DMS 273 (cell line): ENCODE results near the gene ATP5F1B.

Source experiments
- DNase-seq: peaks from one replicate; lab custom pipeline; 2025; ENCODE audit not compliant: unreplicated experiment; lab: John Stamatoyannopoulos, UW

ATP5F1B gene

DNA sequence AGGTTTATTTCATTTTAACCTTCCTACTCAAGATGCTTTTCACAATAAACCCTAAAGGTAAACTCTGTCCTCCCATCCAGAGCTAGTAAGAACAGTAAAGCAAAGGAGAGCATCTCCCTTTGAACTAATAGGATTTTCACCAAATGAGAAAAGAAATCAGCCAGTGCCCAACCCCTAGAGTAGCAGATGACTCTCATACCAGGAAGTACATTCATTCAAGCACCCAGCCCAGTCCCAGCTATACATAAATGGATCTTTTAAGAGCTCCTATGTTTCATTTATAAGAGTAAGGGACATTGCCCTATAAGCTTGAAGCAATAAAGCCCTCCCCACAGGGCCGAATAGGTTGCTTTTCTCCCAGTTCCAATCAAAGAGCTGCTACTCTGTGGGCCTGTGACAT, 23.2 kb downstream of the ATP5F1B start:
- no peak for DNase-seq

DNA sequence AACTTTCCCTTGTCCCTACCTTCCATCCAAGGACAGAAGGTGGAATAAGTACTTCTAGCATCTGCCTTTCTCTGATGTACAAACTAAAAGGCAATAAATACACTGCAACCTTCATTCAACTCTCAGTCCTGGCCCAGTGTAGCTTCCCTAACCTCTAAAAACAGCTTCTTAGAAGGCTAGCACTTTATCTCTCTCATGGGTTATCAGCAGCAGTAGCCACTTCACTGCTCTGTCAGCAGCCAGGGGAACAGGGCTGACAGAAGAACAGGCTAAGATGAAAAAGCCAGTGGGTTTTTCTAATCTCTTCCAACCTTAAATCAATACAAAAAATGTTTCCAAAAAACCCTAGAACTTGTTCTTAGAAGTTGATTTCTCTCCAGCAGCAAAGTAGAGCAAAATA, 28.9 kb downstream of the ATP5F1B start:
- no peak for DNase-seq

DNA sequence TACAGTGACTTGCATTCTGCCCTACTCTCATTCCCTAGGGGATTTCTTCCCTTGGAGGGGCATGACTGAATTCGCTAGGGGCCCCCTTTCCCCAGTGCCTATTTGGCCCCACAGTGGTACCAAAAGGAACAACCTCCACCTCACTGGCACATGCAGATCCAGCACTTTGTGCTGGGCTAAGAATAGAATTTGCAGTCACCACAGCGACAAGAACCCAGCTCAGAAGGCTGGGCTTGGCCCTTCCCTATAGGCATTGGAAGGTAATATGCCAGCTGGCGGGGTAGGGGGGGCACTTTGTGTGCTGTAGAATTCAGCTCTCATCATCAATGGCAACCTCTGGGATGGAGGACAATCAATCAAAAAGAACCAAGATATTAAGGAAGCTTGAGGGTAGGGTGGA, 29.5 kb downstream of the ATP5F1B start:
- DNase-seq, result no peak

DNA sequence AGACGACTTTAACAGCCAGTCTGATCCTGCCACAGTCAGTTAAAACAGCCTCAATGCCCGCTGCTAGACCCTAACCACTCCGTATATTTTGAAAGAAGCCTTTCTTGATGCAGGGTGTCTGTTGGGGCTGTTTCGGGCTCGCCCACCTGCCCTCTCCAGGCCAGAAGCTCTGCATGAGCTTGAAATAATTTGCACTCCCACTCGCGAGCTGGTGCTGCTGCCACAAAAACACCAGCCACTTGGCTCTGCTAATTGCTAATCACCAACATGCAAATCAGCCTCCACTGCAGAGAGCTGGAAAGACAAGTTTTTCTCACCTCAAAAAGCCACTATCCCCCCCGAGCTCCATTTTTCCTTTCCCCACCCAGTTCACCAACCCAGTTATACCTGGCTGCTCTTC, 31.2 kb downstream of the ATP5F1B start:
- DNase-seq, result no peak

DNA sequence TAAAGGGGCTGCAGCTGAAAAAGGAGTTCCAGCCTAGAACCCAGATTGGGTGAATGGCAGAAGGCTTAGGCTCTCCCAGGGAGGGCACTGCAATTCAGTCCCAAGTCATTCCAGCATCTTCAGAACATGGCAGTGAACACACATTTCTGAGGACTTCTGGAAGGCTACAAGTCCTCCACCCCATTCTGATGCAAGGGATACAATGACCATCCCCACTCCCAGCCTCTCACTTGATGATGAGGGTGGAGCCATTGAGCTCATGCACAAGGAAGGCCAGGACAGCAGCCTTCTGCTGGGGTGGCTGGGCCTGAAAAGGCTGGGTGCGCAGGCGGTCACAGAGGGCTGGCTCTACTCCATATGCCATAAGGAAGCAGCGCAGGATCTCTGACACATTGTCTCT, 41.4 kb downstream of the ATP5F1B start:
- DNase-seq, result no peak

DNA sequence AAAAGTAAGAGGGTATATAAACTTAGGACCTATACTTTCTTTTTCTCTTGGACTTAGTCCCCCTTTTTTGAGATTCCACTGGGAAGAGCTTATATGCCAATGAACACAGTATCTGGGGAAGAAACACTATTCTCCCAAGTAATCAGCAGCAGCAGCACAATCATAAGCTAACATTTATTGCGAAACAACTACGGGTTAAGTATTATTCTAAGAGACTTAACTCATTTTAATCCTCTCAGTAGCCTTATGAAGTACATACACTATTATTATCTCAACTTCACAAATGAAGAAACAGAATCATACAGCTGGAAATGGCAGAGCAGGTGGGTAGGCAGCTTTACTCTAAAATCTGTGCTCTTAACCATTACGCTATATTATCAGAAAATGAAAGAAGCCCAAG, 43.5 kb downstream of the ATP5F1B start:
- DNase-seq, result no peak

DNA sequence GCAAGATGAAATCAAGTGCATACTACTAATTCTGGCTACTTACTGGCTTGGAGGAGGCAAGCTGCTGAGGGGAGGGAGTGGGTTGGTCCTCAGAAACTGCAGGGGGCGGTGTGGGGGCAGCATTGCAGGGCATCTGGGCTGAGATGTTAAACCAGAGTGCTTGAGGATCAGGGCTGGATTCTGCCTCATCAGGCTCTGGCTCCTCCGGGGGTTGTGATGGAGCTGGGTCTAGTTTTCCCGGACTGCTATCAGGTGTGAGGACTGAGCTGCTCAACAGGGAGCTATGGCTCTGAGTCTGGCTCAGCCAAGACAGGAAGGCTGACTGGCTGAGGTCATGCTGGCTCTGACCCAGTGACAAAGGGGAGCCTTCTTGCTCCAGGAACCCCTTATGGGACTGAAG, 44.3 kb downstream of the ATP5F1B start:
- DNase-seq, result peak; percentile 31

DNA sequence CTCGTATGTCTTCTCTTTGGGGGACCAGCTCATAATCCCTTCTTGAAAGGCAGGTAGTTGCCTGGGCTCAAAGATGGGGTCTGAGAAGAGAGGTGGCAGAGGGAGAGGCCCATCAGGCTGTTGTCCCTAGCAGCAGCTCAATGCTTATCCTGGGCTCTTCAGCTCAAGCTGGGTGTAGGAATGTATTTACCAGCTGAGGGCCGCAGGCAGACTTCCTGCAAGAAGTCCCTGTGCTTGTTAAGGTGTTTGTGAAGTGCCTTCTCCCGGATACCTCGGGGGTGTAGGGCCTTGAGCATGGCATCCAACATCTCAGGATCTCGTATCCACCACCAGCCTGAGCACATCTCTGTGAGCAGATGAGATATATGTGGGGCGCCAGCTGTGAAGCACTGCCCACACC, 45.0 kb downstream of the ATP5F1B start:
- DNase-seq, result no peak

DNA sequence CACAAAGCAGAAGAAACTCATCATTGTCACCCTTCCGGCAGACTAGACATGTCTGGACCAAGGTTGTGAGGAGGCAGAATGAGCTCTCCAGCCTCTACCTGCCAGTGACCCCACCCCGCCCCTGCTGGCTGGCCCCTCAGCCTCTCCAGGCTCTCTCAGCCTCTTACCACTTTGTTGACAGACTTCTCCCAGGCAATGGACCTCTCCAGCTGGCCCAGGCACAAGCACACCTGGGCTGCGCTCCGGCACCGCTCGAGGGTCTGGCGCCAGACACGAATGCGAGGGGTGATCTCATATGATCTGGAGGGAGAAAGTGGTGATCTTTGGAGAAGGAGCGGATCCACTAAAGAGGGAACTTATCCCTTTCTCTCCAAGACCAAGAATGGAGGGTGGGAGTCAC, 46.0 kb downstream of the ATP5F1B start:
- no peak for DNase-seq

DNA sequence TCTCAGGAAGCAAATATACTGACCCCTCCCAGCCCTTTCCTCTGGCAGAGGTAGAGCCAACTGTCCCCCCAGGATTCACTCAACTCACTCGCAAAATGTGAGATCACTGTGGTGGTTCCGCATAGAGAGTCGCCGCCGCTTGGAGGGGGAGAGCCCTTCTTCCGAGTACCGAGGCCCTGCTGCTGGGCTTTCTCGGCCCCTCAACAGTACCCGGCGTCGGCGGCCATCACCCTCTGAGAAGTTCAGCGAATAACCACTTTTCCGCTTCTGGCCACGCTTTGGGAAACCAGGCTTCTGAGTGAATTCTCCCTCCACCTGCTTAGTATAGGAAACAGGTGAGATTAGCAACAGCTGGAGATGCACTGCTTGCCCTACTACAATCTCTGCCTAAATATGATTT, 46.7 kb downstream of the ATP5F1B start:
- no peak for DNase-seq

DNA sequence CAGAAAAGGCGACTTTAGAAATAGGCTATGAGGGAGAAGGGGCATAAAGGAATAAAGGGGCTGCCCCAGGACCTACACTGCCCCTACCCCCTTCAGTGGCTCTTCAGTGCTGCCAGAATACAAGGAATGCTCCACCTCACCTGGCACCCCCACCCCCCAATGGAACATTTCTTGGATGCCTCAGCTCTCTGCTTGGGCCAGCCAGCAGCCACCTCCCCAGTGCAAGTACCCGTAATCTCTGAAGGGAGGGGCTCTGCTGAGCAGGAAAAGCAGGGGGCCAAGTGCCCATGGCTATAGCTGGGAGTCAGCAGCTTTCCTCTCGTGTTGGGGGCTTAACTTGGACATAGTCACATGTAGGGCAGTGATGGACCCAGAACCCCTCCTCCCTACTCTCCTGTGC, 49.0 kb downstream of the ATP5F1B start:
- no peak for DNase-seq

DNA sequence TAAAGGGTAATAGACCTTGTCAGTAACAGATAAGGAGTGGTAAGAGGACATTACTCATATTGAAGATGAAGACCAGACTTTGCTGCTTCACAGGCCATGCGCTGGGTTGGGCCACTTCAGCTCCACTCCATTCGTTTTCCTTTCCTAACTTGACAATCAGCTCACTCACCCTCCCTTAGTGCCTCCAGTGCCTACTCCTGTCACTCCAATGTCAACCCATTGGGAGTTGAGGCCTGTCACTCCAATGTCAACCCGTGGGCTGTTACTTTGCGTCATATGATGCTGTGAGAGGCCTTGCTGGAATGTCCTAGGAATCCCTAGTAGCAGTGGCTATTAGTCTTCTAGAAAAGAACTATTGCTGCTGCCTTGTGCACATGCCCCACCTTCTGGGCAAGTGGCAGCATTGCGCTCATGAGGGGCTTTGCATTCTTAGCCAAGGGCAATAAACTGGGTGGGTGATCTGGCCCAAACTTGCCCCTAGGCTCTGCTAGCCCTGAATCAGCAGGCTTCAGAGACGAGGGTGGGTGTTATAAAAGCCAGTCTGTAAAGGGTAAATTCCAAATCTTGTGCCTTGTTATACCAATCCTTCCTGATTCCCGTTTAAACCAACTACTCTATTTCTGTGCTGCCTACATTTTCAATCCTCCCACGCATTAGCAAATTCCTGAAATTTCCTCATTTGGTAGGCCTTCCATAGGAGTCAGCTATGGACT, 51.7 kb downstream of the ATP5F1B start:
- peak; percentile 69 for DNase-seq

DNA sequence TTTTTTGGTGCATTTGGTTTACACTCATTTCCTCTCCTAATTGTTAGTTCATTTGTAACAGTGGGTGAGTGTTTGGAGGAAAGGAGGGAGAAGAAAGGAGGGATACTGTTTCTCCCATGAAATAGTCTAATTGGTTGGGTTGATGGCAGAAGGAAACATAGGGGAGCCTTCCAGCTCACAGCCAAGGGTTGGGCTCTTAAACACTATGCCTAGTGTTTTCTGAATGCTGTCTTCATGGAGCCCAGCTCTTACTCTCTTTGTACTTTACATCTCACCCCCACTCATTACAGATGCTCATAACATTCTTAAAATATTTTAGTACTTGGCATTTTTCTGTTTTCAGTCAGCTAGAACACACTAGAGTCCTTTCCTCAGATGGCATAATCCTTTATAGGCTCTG, 53.8 kb downstream of the ATP5F1B start:
- no peak for DNase-seq

DNA sequence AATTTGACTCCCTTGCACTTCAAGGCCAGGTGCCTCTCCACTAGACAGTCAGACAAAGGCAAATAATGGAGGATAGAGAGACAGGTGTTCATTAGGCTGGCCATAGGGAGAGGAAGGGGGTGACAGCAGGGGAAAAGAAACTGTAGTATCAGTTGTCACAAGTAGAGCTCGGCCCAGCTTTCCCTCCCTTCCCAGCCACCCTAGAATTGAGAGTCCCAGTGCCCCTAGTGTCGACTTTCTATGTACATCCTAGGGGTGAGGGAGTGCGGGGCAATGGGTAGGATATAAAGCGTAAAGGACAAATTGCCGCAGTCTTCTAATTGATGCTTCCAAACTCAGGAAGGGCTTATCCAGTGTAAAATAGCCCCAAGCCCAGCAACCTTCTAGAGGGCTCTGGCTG, 54.7 kb downstream of the ATP5F1B start:
- DNase-seq, result peak; percentile 37

DNA sequence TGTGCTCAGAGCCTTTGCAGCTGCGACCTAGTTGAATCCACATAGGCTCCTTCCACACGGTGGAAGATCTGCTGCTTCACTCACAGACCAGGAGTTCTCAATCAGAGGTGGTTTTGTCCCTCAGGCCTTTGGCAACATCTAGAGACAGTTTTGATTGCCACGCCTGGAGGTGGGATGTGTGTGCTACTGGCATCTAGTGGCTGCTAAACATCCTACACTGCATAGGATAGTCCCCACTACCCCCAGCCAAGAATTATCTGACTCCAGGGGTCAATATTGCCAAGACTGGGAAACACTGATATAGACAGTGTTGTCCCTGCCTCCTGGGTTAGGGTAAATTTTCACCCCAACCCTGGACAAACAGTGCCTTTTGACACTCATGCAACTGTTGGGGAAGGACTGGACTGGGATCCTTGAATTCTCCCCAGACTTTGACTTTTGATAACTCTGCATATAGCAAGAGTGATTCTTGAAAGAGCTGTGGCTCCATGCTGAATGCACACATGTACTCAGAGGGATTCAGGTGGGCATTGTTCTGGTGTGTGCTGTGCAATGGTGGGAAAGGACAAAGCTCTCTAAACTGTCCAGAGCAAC, 55.5 kb downstream of the ATP5F1B start:
- peak; percentile 30 for DNase-seq

DNA sequence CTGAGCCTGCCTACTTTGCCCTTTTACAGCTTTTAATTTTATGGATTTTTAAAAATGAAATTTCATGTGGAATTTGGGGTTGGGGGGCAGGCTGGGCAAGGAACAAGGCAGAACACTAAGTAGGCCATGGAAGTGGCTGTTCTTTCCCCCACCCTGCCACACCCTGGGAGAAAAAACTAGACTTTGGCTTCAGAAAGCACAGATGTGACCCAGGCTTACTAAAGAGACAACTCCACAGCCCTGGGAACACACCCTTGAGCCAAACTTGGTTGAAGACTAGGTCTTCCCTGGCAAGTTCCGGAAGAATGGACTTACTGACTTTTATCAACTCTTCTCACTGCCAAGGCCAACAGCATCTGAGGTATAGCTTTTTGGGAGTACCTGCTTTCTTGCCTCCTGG, 56.0 kb downstream of the ATP5F1B start:
- no peak for DNase-seq
